Pons (tissue), 1 donor: Measurements from ENCODE around the gene NEDD4L.

Experiments
- DNase-seq: peaks from one replicate; pipeline ENCODE4 v3.0.0-alpha.2; 2016; ENCODE audit warnings: low spot score

NEDD4L gene

GRCh38 chr18:58095222-58095621 is 51.2 kb downstream of the NEDD4L start:
- DNase-seq: no peak

GRCh38 chr18:58095655-58096054 is 51.6 kb downstream of the NEDD4L start:
- DNase-seq: no peak

GRCh38 chr18:58096658-58097057 is 52.6 kb downstream of the NEDD4L start:
- no peak for DNase-seq

- no peak for DNase-seq
These were observed 53.3 kb downstream of the NEDD4L start for GRCh38 chr18:58097121-58097906.

GRCh38 chr18:58097907-58098166 is 53.8 kb downstream of the NEDD4L start:
- no peak for DNase-seq

GRCh38 chr18:58098706-58099105 is 54.7 kb downstream of the NEDD4L start:
- no peak for DNase-seq

GRCh38 chr18:58100154-58100553 is 56.1 kb downstream of the NEDD4L start:
- DNase-seq: no peak

GRCh38 chr18:58101291-58101794 is 57.3 kb downstream of the NEDD4L start:
- DNase-seq: peak; percentile 99

GRCh38 chr18:58102018-58102417 is 58.0 kb downstream of the NEDD4L start:
- no peak for DNase-seq

GRCh38 chr18:58102875-58103274 is 58.8 kb downstream of the NEDD4L start:
- no peak for DNase-seq

- no peak for DNase-seq
These were observed 59.4 kb downstream of the NEDD4L start for GRCh38 chr18:58103339-58103985.

GRCh38 chr18:58104096-58104495 is 60.1 kb downstream of the NEDD4L start:
- DNase-seq: no peak

GRCh38 chr18:58105206-58105887 is 61.3 kb downstream of the NEDD4L start:
- no peak for DNase-seq

GRCh38 chr18:58105888-58106260 is 61.8 kb downstream of the NEDD4L start:
- DNase-seq: no peak

- no peak for DNase-seq
These were observed 62.5 kb downstream of the NEDD4L start for GRCh38 chr18:58106289-58107070.

- no peak for DNase-seq
These were observed 65.2 kb downstream of the NEDD4L start for GRCh38 chr18:58109256-58109655.

- no peak for DNase-seq
These were observed 66.4 kb downstream of the NEDD4L start for GRCh38 chr18:58110398-58110797.

GRCh38 chr18:58112174-58112573 is 68.1 kb downstream of the NEDD4L start:
- DNase-seq: no peak

- no peak for DNase-seq
These were observed 69.3 kb downstream of the NEDD4L start for GRCh38 chr18:58113337-58113736.

GRCh38 chr18:58114766-58115165 is 70.7 kb downstream of the NEDD4L start:
- no peak for DNase-seq

GRCh38 chr18:58116818-58117217 is 72.8 kb downstream of the NEDD4L start:
- no peak for DNase-seq

GRCh38 chr18:58117786-58118403 is 73.9 kb downstream of the NEDD4L start:
- DNase-seq: no peak
